K562 (cell line): ENCODE results near the gene AHCYL2. TPM values are rescaled to one million over a fixed set of nuclear protein-coding genes. Genes with fewer than 3 reads are reported as not detected.
A peak's percentile ranks its signal among the peaks of the same experiment; 100 is the strongest.

Source experiments
- BACH1 ChIP-seq: fragments of 200-800 bp; sonication (Bioruptor generic); IDR thresholded peaks from 2 replicates; pipeline ENCODE4 v1.6.1; 2016; ENCODE audit warnings: missing genetic modification characterization, missing compliant biosample characterization
- CHD4 ChIP-seq: fragments of 200-600 bp; sonication (generic); IDR thresholded peaks from 3 replicates; pipeline ENCODE4 v1.6.1; 2012; ENCODE audit warnings: low read depth, mild to moderate bottlenecking, mixed read lengths, low read length, inconsistent platforms; ENCODE audit not compliant: insufficient read depth, insufficient replicate concordance, poor library complexity, severe bottlenecking
- CTCFL ChIP-seq: IDR thresholded peaks from 2 replicates; pipeline ENCODE4 v1.6.1; 2011; ENCODE audit warnings: borderline replicate concordance, low read depth, mild to moderate bottlenecking, moderate library complexity, low read length; ENCODE audit not compliant: insufficient read depth, poor library complexity, severe bottlenecking
- FOXM1 ChIP-seq, 2 experiments: fragments of 450-650 bp in 1 of 2; sonication (generic) in 1 of 2; formaldehyde crosslinking in 1 of 2; IDR thresholded peaks; 2 replicates each; pipeline versions ENCODE4 v1.6.1 to v1.9.0; 2017 to 2022; ENCODE audit warnings: low read depth in 2 of 2, mild to moderate bottlenecking in 2 of 2, missing genetic modification reagents in 1 of 2, moderate library complexity in 1 of 2
- GATAD2B ChIP-seq: fragments of 450-650 bp; IDR thresholded peaks from 2 replicates; pipeline ENCODE4 v1.6.1; 2017; ENCODE audit warnings: mild to moderate bottlenecking, borderline replicate concordance
- GTF2A2 ChIP-seq: IDR thresholded peaks from 2 replicates; pipeline ENCODE4 v1.6.1; 2016; ENCODE audit warnings: mild to moderate bottlenecking, missing genetic modification characterization, missing compliant biosample characterization
- PHF21A ChIP-seq: fragments of 450-650 bp; IDR thresholded peaks from 2 replicates; pipeline ENCODE4 v1.6.1; 2017; ENCODE audit warnings: low read depth, borderline replicate concordance
- PTBP1 ChIP-seq: fragments of 200-400 bp; formaldehyde crosslinking; IDR thresholded peaks from 2 replicates; pipeline ENCODE4 v1.6.1; 2017; ENCODE audit warnings: low read depth, low read length
- RNF219 ChIP-seq: fragments of 250-450 bp; sonication (Bioruptor Pico); IDR thresholded peaks from 2 replicates; pipeline ENCODE4 v1.5.0; 2022; ENCODE audit warnings: mild to moderate bottlenecking
- SMARCA5 ChIP-seq: fragments of 450-650 bp; IDR thresholded peaks from 2 replicates; pipeline ENCODE4 v1.6.1; 2016
- SRSF3 ChIP-seq: fragments of 200-400 bp; formaldehyde crosslinking; IDR thresholded peaks from 2 replicates; pipeline ENCODE4 v1.6.1; 2016; ENCODE audit warnings: mild to moderate bottlenecking, low read length, moderate library complexity; ENCODE audit not compliant: insufficient read depth
- SRSF7 ChIP-seq: fragments of 200-400 bp; formaldehyde crosslinking; optimal IDR thresholded peaks from 2 replicates; pipeline ENCODE3; 2017; ENCODE audit warnings: mild to moderate bottlenecking, low read depth, low read length
- STAT5A ChIP-seq: IDR thresholded peaks from 2 replicates; pipeline ENCODE4 v1.6.1; 2012; ENCODE audit warnings: low read length, inconsistent platforms, borderline replicate concordance
- XRCC3 ChIP-seq: fragments of 450-650 bp; IDR thresholded peaks from 2 replicates; pipeline ENCODE4 v1.6.1; 2017; ENCODE audit warnings: mild to moderate bottlenecking, moderate library complexity
- ZBTB33 ChIP-seq: sonication (generic); formaldehyde crosslinking; IDR thresholded peaks from 2 replicates; pipeline ENCODE4 v1.8.1; 2023; ENCODE audit warnings: mild to moderate bottlenecking, missing genetic modification reagents
- ZNF449 ChIP-seq: fragments of 250-450 bp; sonication (Bioruptor Pico); IDR thresholded peaks from 2 replicates; pipeline ENCODE4 v1.8.0; 2022; ENCODE audit warnings: moderate library complexity, mild to moderate bottlenecking, inconsistent platforms
- polyA plus RNA-seq, 8 experiments: library from polyadenylated mRNA; depleted of rRNA in 4 of 8; stranded (reverse) in 5 of 8; unstranded in 3 of 8; fragments of >200 nt; fragmentation: Nextera tagmentation in 2 of 8; fragmentation: Illumina TruSeq in 1 of 8; extraction: Ambion mirVana in 2 of 8; extraction: Trizol in 1 of 8; gene quantifications; 2 replicates each; pipeline versions ENCODE4 v1.2.1 to v1.2.3, GENCODE V29; 2011 to 2014; ENCODE audit warnings: inconsistent platforms in 1 of 8, missing spikeins in 1 of 8
- total RNA-seq, 7 experiments: library from RNA; depleted of rRNA in 6 of 7; stranded (reverse); fragments of >200 nt in 6 of 7; fragmentation: Illumina TruSeq in 2 of 7; extraction: Trizol in 2 of 7; gene quantifications; 2 replicates each; pipeline versions ENCODE4 v1.2.1 to v1.2.3, GENCODE V29; 2011 to 2021; ENCODE audit warnings: low replicate concordance in 1 of 7
- TF ChIP-seq, protein P1 (sequence below): fragments of 450-650 bp; IDR thresholded peaks from 2 replicates; pipeline ENCODE4 v1.6.1; 2018; ENCODE audit warnings: mild to moderate bottlenecking, low read depth; ENCODE audit not compliant: partially characterized antibody

AHCYL2 gene
- total and polyA plus RNA-seq, 9 of the 15 experiments (the other 6 are each of a cell fraction or from before 2014, with no cell fraction given), result 0.93 to 10.5 (median 5.2) TPM

DNA sequence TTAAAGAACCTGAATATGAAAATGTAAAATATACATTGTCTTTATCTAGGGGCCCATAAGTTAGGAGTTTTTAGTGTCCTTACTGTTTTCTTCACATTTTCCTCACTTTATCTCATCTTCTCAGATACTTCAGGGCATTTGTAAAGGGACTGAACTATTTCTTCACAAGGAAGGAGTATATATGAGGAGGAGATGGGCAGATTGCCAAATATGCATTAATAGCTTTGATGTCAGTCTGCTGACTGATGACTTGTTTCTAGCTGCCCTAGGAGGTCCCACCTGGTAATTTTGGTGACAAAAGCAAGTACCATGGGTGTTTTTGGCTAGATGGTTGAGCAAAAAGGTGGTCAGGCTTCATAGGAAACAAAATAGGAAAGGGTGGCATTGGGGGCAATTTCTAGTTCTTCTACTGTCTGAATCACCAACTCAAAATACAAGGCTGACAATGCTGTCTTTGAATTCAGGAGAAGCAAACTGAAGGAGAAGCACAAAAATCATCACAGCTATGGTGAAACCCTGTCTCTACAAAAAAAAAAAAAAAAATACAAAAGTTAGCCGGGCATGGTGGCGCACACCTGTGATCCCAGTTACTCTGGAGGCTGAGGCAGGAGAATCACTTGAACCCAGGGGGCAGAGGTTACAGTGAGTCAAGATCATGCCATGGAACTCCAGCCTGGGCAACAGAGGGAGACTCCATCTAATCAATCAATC, 199.0 kb downstream of the AHCYL2 start (continued):
- TF ChIP-seq ZBTB33 (CRISPR knock-in tag) (no peak), CTCFL (no peak), GTF2A2 (tag) (no peak), SRSF7 (no peak), GATAD2B (peak; percentile 55; the same call in 1 of the 2 replicates), STAT5A (0 out of 2 replicates have a peak, but pooled peaks have one; percentile 26), SRSF3 (no peak), FOXM1 (IDR thresholded peaks at IDR 0.05; ENCODE audit: low read depth) (no peak), FOXM1 (CRISPR knock-in tag; IDR thresholded peaks at IDR 0.05; ENCODE audit: low read depth) (no peak), ZNF449 (CRISPR knock-in tag) (no peak), CHD4 (no peak), RNF219 (CRISPR knock-in tag) (no peak), BACH1 (no peak), PTBP1 (no peak), XRCC3 (no peak), PHF21A (no peak), SMARCA5 (peak; percentile 55; the same call in 1 of the 2 replicates)
- TF ChIP-seq, protein P1, sequence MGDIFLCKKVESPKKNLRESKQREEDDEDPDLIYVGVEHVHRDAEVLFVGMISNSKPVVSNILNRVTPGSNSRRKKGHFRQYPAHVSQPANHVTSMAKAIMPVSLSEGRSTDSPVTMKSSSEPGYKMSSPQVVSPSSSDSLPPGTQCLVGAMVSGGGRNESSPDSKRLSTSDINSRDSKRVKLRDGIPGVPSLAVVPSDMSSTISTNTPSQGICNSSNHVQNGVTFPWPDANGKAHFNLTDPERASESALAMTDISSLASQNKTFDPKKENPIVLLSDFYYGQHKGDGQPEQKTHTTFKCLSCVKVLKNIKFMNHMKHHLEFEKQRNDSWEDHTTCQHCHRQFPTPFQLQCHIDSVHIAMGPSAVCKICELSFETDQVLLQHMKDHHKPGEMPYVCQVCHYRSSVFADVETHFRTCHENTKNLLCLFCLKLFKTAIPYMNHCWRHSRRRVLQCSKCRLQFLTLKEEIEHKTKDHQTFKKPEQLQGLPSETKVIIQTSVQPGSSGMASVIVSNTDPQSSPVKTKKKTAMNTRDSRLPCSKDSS, result no peak
